DMS79 treated with DMSO at 0.1 percent for 48 hours (cell line): ENCODE results near the gene RBMY1F.
"Not testable (repeated sequence)": the region's sequence is repeated elsewhere in the genome, so short reads cannot be mapped to it uniquely, and the experiment has no call there.

Experiments used
- DNase-seq: peaks from one replicate; lab custom pipeline; 2025; lab: John Stamatoyannopoulos, UW

RBMY1F gene

DNA sequence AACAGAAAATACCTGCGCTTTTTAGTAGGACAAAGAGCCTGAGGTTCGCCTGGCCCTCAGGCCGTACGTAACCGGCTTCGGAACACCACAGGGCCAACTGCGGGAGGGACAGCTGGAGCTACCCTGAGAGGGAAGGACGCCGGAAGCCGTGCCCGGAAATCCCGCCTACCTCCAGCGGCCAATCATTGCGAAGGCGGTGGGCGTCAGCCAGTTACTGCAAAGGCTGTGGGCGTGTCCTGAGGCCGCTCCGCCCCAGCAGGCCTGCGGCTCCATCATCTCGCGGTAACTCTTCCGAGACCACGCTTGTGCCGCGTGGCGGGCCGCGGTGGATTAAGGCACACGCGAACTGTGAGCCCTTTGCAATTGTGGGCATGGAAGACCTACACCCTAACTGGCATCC, at the start of gene RBMY1F:
Gene RBMY1F (minus strand): TSS at position 101 of the 400 bp plus-strand sequence. CDS start 1,954 bp downstream, outside the sequence.
- DNase-seq, result not testable (repeated sequence)

DNA sequence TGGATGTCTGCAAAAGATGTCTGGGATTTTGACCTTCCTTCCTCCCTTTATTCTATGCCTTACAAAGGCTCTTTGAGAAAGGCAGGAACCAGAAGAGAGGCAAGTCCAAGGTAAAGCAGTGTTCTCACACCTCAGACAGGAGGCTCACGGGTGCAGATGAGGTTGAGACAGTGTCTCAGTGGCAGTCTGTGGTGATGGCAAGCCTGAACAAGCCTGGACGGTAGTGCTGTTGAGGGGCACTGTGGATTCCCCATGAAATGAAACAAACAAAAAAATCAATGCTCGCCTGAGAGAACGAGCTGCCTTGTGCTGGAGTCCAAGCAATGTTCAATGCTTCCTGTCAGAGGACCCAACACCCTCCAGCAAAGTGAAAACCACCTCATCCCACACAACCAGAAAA, 31.6 kb downstream of the RBMY1F start:
- not testable (repeated sequence) for DNase-seq

DNA sequence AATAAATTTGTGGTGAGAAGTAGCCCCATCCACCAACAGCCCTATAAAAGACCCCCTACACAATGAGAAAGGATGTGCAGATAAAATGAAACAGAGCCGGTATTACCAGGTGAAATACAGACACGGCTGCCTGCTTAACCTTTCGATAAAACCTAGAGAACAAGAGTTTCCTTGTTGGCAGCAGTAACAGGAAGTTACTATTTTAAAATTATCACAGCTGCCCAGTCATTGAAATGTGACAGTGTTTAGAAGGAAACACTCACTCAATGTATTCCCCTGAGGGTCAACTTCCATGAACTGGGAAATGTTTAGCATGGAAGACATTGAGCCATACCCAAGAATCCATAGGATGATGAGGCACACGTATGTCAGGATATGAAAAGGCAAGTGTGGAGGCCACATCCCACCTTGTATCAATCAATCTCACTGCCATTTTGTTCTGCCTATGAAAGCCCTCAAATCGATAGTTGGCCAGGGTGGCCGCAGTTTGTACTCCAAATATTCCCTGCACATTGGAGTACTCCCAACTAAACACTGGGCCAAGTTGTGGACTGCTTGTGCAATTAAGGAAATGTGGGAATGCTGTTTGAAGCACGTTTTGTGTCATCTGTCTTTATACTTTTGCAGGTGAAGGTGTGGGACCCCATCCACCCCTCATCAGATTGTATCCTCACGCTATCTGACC, 41.6 kb downstream of the RBMY1F start:
- DNase-seq, result not testable (repeated sequence)

DNA sequence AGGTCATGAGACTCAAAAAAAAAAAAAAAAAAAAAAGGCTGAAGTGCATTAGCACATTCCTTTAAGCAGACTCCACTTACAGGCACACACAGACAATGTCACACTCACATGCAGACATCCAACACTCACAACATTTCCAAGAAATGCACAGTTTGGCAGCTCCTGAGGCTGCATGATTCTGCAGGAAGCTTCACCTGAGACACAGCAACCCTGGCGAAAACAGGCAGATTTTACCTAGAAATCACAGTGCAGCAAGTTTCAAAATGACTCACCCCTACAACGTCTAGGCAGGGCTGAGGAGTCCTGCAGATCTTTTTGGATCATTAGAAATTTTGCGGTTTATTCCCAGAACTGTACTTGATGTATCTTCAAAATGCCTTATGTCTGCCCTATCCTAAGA, 48.0 kb downstream of the RBMY1F start:
- not testable (repeated sequence) for DNase-seq

DNA sequence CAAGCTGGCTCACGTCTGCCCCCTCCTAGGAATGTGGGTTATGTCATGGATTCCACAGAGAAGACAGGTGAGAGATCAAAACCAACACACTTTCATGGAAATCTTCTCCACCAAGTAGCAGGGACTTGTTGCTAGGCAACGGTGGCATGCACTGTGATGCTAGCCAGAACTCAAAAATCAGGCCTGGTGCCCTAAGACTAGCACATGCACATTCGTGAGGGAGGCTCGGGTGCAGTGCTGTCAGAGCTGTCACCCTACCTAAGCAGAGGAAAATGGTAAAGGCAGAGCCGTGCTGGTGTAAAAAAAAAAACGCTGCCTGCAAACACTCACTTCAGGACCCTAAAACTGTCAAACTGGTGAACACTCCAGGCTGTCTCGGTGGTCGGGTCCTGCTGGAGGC, 52.2 kb downstream of the RBMY1F start:
- not testable (repeated sequence) for DNase-seq
